Ishikawa (cell line): ENCODE data around the gene NPAS2.

Experiments used
- CEBPB ChIP-seq: IDR thresholded peaks from 2 replicates; pipeline ENCODE4 v1.6.1; 2012
- EGR1 ChIP-seq: IDR thresholded peaks from 2 replicates; pipeline ENCODE4 v1.6.1; 2012
- EP300 ChIP-seq: IDR thresholded peaks from 2 replicates; pipeline ENCODE4 v1.6.1; 2012; ENCODE audit warnings: borderline replicate concordance
- FOXM1 ChIP-seq: IDR thresholded peaks from 2 replicates; pipeline ENCODE4 v1.6.1; 2012; ENCODE audit warnings: low read depth, borderline replicate concordance
- RAD21 ChIP-seq: IDR thresholded peaks from 2 replicates; pipeline ENCODE4 v1.6.1; 2012; ENCODE audit warnings: low read depth
- TAF1 ChIP-seq: IDR thresholded peaks from 2 replicates; pipeline ENCODE4 v1.6.1; 2012; ENCODE audit warnings: low read depth, mild to moderate bottlenecking
- TEAD4 ChIP-seq: IDR thresholded peaks from 2 replicates; pipeline ENCODE4 v1.6.1; 2012
- YY1 ChIP-seq: IDR thresholded peaks from 2 replicates; pipeline ENCODE4 v1.6.1; 2012; ENCODE audit warnings: low read depth
- TF ChIP-seq, protein P1 (sequence below): IDR thresholded peaks from 2 replicates; pipeline ENCODE4 v1.6.1; 2012
- TF ChIP-seq, protein P2 (sequence below): IDR thresholded peaks from 2 replicates; pipeline ENCODE4 v1.6.1; 2012; ENCODE audit warnings: low read depth, mild to moderate bottlenecking
- TF ChIP-seq, protein P3 (sequence below): IDR thresholded peaks from 2 replicates; pipeline ENCODE4 v1.6.1; 2012

DNA sequence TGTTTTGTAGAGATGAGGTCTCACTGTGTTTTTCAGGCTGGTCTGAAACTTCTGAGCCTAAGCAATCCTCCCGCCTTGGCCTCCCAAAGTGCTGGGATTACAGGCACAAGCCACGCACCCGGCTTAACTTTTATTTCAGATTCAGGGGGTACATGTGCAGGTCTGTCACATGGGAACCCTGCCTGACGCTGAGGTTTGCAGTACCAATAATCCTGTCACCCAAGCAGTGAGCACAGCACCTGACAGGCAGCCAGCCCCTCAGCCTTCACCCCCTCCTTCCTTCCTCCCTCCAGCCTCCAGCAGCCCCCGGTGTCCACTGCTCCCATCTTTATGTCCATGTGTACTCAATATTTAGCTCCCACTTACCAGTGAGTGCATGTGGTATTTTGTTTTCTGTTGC lies 136.1 kb downstream of the NPAS2 start:
- TF ChIP-seq YY1: no peak
- no peak for TF ChIP-seq TAF1
- TF ChIP-seq, protein P1, sequence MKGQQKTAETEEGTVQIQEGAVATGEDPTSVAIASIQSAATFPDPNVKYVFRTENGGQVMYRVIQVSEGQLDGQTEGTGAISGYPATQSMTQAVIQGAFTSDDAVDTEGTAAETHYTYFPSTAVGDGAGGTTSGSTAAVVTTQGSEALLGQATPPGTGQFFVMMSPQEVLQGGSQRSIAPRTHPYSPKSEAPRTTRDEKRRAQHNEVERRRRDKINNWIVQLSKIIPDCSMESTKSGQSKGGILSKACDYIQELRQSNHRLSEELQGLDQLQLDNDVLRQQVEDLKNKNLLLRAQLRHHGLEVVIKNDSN: no peak
- no peak for TF ChIP-seq RAD21
- no peak for TF ChIP-seq CEBPB
- TF ChIP-seq, protein P2, sequence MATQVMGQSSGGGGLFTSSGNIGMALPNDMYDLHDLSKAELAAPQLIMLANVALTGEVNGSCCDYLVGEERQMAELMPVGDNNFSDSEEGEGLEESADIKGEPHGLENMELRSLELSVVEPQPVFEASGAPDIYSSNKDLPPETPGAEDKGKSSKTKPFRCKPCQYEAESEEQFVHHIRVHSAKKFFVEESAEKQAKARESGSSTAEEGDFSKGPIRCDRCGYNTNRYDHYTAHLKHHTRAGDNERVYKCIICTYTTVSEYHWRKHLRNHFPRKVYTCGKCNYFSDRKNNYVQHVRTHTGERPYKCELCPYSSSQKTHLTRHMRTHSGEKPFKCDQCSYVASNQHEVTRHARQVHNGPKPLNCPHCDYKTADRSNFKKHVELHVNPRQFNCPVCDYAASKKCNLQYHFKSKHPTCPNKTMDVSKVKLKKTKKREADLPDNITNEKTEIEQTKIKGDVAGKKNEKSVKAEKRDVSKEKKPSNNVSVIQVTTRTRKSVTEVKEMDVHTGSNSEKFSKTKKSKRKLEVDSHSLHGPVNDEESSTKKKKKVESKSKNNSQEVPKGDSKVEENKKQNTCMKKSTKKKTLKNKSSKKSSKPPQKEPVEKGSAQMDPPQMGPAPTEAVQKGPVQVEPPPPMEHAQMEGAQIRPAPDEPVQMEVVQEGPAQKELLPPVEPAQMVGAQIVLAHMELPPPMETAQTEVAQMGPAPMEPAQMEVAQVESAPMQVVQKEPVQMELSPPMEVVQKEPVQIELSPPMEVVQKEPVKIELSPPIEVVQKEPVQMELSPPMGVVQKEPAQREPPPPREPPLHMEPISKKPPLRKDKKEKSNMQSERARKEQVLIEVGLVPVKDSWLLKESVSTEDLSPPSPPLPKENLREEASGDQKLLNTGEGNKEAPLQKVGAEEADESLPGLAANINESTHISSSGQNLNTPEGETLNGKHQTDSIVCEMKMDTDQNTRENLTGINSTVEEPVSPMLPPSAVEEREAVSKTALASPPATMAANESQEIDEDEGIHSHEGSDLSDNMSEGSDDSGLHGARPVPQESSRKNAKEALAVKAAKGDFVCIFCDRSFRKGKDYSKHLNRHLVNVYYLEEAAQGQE: no peak
- TF ChIP-seq, protein P3, sequence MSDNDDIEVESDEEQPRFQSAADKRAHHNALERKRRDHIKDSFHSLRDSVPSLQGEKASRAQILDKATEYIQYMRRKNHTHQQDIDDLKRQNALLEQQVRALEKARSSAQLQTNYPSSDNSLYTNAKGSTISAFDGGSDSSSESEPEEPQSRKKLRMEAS: no peak
- no peak for TF ChIP-seq EP300
- no peak for TF ChIP-seq FOXM1
- TF ChIP-seq TEAD4: no peak
- no peak for TF ChIP-seq EGR1
